HepG2 (cell line): ENCODE measurements around the gene ZNF512B. TPM values are rescaled to one million over a fixed set of nuclear protein-coding genes. Genes with fewer than 3 reads are reported as not detected.

Experiments
- BORCS8-MEF2B ChIP-seq: sonication (generic); formaldehyde crosslinking; IDR thresholded peaks from 2 replicates; pipeline ENCODE4 v1.8.0; 2022; ENCODE audit warnings: mild to moderate bottlenecking, missing genetic modification reagents
- CREB3 ChIP-seq: sonication (generic); formaldehyde crosslinking; IDR thresholded peaks from 2 replicates; pipeline ENCODE4 v1.5.0; 2020; ENCODE audit warnings: missing genetic modification reagents
- DMAP1 ChIP-seq: IDR thresholded peaks from 2 replicates; pipeline ENCODE4 v1.6.1; 2016
- E2F1 ChIP-seq: sonication (generic); formaldehyde crosslinking; IDR thresholded peaks from 2 replicates; pipeline ENCODE4 v1.5.0; 2020; ENCODE audit warnings: missing genetic modification reagents
- HNRNPK ChIP-seq: fragments of 200-400 bp; formaldehyde crosslinking; IDR thresholded peaks from 2 replicates; pipeline ENCODE4 v1.6.1; 2018; ENCODE audit warnings: low read length, low read depth, moderate library complexity, mild to moderate bottlenecking; ENCODE audit not compliant: poor library complexity, severe bottlenecking
- KMT2A ChIP-seq: sonication (generic); formaldehyde crosslinking; IDR thresholded peaks from 2 replicates; pipeline ENCODE4 v1.4.0; 2020; ENCODE audit warnings: missing genetic modification reagents
- NFE2 ChIP-seq: sonication (generic); formaldehyde crosslinking; IDR thresholded peaks from 2 replicates; pipeline ENCODE4 v1.4.0; 2020; ENCODE audit warnings: missing genetic modification reagents
- SNAPC5 ChIP-seq: sonication (generic); formaldehyde crosslinking; IDR thresholded peaks from 2 replicates; pipeline ENCODE4 v1.8.1; 2023; ENCODE audit warnings: mild to moderate bottlenecking, missing genetic modification reagents, borderline replicate concordance
- ZNF674 ChIP-seq: sonication (generic); formaldehyde crosslinking; IDR thresholded peaks from 2 replicates; pipeline ENCODE4 v1.5.0; 2020; ENCODE audit warnings: low read depth, mild to moderate bottlenecking, missing genetic modification reagents
- ZNF724P ChIP-seq: sonication (generic); formaldehyde crosslinking; IDR thresholded peaks from 2 replicates; pipeline ENCODE4 v1.8.0; 2022; ENCODE audit warnings: missing genetic modification reagents, borderline replicate concordance
- polyA plus RNA-seq, 8 experiments: library from polyadenylated mRNA; depleted of rRNA in 3 of 8; stranded (reverse) in 7 of 8; unstranded in 1 of 8; fragments of >200 nt; fragmentation: Illumina TruSeq in 4 of 8; extraction: Trizol in 4 of 8; gene quantifications; 2 replicates each; pipeline versions ENCODE4 v1.2.1 to v1.2.3, GENCODE V29; 2011 to 2016; ENCODE audit warnings: low read depth in 4 of 8, missing spikeins in 1 of 8, mixed read lengths in 1 of 8; ENCODE audit not compliant: insufficient read depth in 1 of 8
- total RNA-seq, 5 experiments: library from RNA; depleted of rRNA; stranded (reverse); fragments of >200 nt; fragmentation: Illumina TruSeq; extraction: Trizol; gene quantifications; 2 replicates each; pipeline ENCODE4 v1.2.3, GENCODE V29; 2016; ENCODE audit warnings: low read depth in 1 of 5
- TF ChIP-seq, protein P1 (sequence below): sonication (generic); formaldehyde crosslinking; IDR thresholded peaks from 2 replicates; pipeline ENCODE4 v1.4.0; 2020; ENCODE audit warnings: mild to moderate bottlenecking, missing genetic modification reagents
- TF ChIP-seq, protein P2 (sequence below), 2 experiments: sonication (generic) in 1 of 2; formaldehyde crosslinking in 1 of 2; IDR thresholded peaks; 2 replicates each; pipeline versions ENCODE4 v1.6.1 to v1.9.0; 2014 to 2022; ENCODE audit warnings: antibody characterized with exemption in 1 of 2, borderline replicate concordance in 1 of 2, inconsistent platforms in 1 of 2, low read depth in 1 of 2, missing genetic modification reagents in 1 of 2

Gene ZNF512B
- total and polyA plus RNA-seq, 2 of the 13 experiments (the other 11 are each of a cell fraction or from before 2014, with no cell fraction given), result 11.5 to 30.6 TPM

DNA sequence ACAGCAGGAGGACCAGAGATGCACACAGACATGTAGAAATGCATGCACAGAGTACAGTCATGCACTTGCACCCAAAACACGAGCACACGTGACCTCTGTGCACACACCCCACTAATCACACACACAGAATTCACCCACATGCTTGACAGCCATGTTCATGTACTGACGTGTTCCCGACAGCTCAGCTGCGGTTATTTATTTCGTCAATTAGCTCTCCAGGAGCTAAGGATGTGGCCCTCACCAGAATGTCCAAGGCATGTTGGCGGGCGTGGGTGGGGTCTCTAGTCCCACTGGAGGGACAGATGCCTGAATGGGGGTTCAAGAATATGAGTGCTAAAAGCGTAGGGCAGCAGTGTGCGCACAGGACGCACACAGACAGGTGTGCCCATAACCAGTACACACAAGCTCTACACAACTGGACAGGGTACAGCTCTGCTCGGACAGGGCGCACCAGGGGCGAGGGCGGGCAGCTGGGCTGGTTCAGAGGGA lies 10.6 kb upstream of the ZNF512B start (continued):
- TF ChIP-seq CREB3 (CRISPR knock-in tag) (peak; percentile 75; the same call in 1 of the 2 replicates), BORCS8-MEF2B (CRISPR knock-in tag) (0 out of 2 replicates have a peak, but pooled peaks have one; percentile 3), ZNF674 (CRISPR knock-in tag) (peak; percentile 22; the same call in 1 of the 2 replicates), HNRNPK (no peak), NFE2 (no peak), SNAPC5 (CRISPR knock-in tag) (no peak), E2F1 (CRISPR knock-in tag) (no peak), KMT2A (CRISPR knock-in tag) (no peak), DMAP1 (CRISPR knock-in tag) (no peak), ZNF724P (CRISPR knock-in tag) (no peak)
- TF ChIP-seq, protein P1, sequence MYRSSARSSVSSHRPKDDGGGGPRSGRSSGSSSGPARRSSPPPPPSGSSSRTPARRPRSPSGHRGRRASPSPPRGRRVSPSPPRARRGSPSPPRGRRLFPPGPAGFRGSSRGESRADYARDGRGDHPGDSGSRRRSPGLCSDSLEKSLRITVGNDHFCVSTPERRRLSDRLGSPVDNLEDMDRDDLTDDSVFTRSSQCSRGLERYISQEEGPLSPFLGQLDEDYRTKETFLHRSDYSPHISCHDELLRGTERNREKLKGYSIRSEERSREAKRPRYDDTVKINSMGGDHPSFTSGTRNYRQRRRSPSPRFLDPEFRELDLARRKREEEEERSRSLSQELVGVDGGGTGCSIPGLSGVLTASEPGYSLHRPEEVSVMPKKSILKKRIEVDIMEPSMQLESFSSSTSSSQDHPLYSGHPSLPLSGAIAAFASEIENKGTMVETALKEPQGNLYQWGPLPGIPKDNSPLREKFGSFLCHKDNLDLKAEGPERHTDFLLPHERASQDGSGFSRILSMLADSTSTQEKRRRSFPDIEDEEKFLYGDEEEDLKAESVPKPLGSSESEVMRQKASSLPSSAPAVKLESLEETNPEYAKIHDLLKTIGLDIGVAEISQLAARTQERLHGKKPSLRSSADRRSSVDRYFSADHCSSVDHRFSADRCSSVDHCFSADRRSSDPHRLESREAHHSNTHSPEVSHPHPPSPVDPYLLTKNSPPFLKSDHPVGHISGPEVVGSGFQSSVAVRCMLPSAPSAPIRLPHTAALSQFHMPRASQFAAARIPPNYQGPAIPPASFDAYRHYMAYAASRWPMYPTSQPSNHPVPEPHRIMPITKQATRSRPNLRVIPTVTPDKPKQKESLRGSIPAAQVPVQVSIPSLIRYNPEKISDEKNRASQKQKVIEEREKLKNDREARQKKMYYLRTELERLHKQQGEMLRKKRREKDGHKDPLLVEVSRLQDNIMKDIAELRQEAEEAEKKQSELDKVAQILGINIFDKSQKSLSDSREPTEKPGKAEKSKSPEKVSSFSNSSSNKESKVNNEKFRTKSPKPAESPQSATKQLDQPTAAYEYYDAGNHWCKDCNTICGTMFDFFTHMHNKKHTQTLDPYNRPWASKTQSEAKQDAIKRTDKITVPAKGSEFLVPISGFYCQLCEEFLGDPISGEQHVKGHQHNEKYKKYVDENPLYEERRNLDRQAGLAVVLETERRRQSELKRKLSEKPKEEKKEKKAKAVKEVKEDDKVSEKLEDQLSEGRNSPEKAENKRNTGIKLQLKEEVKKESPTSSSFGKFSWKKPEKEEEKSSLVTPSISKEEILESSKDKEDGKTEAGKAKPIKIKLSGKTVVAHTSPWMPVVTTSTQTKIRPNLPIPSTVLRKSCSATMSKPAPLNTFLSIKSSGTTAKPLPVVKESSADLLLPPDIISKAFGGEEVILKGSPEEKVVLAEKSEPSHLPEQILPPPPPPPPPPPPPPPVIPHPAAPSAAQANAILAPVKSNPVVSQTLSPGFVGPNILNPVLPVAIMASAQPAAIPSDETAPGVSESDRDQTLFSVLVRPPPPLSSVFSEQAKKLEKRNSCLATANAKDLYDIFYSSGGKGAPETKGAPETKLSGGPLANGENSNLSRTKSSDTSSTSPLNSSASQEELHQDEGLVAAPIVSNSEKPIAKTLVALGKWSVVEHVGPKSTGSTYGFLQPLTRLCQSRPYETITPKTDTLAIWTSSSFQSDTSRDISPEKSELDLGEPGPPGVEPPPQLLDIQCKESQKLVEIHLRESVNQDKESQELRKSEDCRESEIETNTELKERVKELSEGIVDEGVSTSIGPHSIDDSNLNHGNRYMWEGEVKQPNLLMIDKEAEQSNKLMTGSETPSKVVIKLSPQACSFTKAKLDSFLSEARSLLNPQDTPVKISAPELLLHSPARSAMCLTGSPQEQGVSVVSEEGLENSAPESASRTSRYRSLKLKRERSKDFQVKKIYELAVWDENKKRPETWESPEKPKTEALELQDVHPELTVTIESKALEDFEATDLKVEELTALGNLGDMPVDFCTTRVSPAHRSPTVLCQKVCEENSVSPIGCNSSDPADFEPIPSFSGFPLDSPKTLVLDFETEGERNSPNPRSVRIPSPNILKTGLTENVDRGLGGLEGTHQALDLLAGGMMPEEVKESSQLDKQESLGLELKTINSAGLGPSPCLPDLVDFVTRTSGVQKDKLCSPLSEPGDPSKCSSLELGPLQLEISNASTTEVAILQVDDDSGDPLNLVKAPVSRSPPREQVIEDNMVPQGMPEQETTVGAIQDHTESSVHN (CRISPR knock-in tag), result 0 out of 2 replicates have a peak, but pooled peaks have one; percentile 67
- TF ChIP-seq, protein P2, sequence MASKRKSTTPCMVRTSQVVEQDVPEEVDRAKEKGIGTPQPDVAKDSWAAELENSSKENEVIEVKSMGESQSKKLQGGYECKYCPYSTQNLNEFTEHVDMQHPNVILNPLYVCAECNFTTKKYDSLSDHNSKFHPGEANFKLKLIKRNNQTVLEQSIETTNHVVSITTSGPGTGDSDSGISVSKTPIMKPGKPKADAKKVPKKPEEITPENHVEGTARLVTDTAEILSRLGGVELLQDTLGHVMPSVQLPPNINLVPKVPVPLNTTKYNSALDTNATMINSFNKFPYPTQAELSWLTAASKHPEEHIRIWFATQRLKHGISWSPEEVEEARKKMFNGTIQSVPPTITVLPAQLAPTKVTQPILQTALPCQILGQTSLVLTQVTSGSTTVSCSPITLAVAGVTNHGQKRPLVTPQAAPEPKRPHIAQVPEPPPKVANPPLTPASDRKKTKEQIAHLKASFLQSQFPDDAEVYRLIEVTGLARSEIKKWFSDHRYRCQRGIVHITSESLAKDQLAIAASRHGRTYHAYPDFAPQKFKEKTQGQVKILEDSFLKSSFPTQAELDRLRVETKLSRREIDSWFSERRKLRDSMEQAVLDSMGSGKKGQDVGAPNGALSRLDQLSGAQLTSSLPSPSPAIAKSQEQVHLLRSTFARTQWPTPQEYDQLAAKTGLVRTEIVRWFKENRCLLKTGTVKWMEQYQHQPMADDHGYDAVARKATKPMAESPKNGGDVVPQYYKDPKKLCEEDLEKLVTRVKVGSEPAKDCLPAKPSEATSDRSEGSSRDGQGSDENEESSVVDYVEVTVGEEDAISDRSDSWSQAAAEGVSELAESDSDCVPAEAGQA (IDR thresholded peaks at IDR 0.05; ENCODE audit: low read depth), result no peak
- TF ChIP-seq, protein P2 (CRISPR knock-in tag; IDR thresholded peaks at IDR 0.05; ENCODE audit: borderline replicate concordance), result peak; percentile 24
